GM12872 (cell line): Measurements from ENCODE around the gene SLC22A7.

Experiments used
- CTCF ChIP-seq: IDR thresholded peaks from 3 replicates; pipeline ENCODE4 v1.5.1; 2011; ENCODE audit warnings: low read depth, mild to moderate bottlenecking, low read length, moderate library complexity; ENCODE audit not compliant: insufficient read depth

The SLC22A7 gene

GRCh38 chr6:43269273-43270007 is 28.6 kb upstream of the SLC22A7 start:
- no peak for TF ChIP-seq CTCF

GRCh38 chr6:43271103-43271815 is 26.8 kb upstream of the SLC22A7 start:
- no peak for TF ChIP-seq CTCF

GRCh38 chr6:43271944-43272343 is 26.1 kb upstream of the SLC22A7 start:
- no peak for TF ChIP-seq CTCF

- no peak for TF ChIP-seq CTCF
Observed at GRCh38 chr6:43273707-43274106, 24.4 kb upstream of the SLC22A7 start.

GRCh38 chr6:43274127-43274915 is 23.7 kb upstream of the SLC22A7 start:
- no peak for TF ChIP-seq CTCF

GRCh38 chr6:43274916-43275597 is 23.0 kb upstream of the SLC22A7 start:
- TF ChIP-seq CTCF: no peak
